Thyroid gland (tissue), 4 donors: ENCODE data around the gene CCDC188. TPM values are rescaled to one million over a fixed set of nuclear protein-coding genes. Genes with fewer than 3 reads are reported as not detected.

Experiments used
- DNase-seq, 2 donors: peaks; one replicate each; pipeline ENCODE4 v3.0.0-alpha.2; 2019
- H3K27ac ChIP-seq, 3 donors: fragments of 200-600 bp; sonication (generic); 1 replicate in 2 of 3; 2 replicates in 1 of 3; pipeline ENCODE4 v1.5.1; 2016 to 2019; ENCODE audit warnings: mild to moderate bottlenecking in 1 of 3, moderate library complexity in 1 of 3
- H3K27me3 ChIP-seq: fragments of 200-600 bp; sonication (generic); one replicate; pipeline ENCODE4 v1.5.1; 2019
- H3K36me3 ChIP-seq, 2 donors: fragments of 200-600 bp; sonication (generic); one replicate each; pipeline ENCODE4 v1.5.1; 2016 to 2019
- H3K4me1 ChIP-seq, 2 donors: fragments of 200-600 bp; sonication (generic); one replicate each; pipeline ENCODE4 v1.5.1; 2017 to 2019
- H3K4me3 ChIP-seq, 3 donors: fragments of 200-600 bp; sonication (generic); replicated peaks in 1 of 3; 1 replicate in 2 of 3; 2 replicates in 1 of 3; pipeline ENCODE4 v1.5.1; 2016; ENCODE audit warnings: mild to moderate bottlenecking in 1 of 3
- H3K9me3 ChIP-seq: fragments of 200-600 bp; sonication (generic); one replicate; pipeline ENCODE4 v1.5.1; 2017
- POLR2A ChIP-seq, 2 donors: fragments of 450-650 bp; IDR thresholded peaks; one replicate each; pipeline ENCODE4 v1.6.1; 2017; ENCODE audit warnings: antibody characterized with exemption in 2 of 2, mild to moderate bottlenecking in 2 of 2, moderate library complexity in 1 of 2
- WGBS, 2 donors: methylation state at CpG; one replicate each; pipeline ENCODE4 v1.1.5; 2017; 5-methylcytosine and 5-hydroxymethylcytosine counted together
- intact Hi-C: fragments of 100-400 bp; cut with DNase I; formaldehyde crosslinking; loops from one replicate; pipeline ENCODE4 v1.15.1; 2023
- total RNA-seq, 4 donors: library from RNA; depleted of rRNA; stranded (reverse); fragments of >200 nt; gene quantifications; one replicate each; pipeline ENCODE4 v1.2.3, GENCODE V29; 2016
- TF ChIP-seq, protein P1 (sequence below), 6 experiments: fragments of 200-600 bp in 3 of 6; fragments of 450-650 bp in 3 of 6; sonication (generic) in 3 of 6; IDR thresholded peaks; one replicate each; pipeline ENCODE4 v1.5.1; 2016 to 2019; ENCODE audit warnings: antibody characterized with exemption in 6 of 6, mild to moderate bottlenecking in 2 of 6, inconsistent platforms in 1 of 6, moderate library complexity in 1 of 6

Gene CCDC188
- total RNA-seq, 4 donors from 2014 or later: 0.39 to 2.1 TPM; not detected in 2

DNA sequence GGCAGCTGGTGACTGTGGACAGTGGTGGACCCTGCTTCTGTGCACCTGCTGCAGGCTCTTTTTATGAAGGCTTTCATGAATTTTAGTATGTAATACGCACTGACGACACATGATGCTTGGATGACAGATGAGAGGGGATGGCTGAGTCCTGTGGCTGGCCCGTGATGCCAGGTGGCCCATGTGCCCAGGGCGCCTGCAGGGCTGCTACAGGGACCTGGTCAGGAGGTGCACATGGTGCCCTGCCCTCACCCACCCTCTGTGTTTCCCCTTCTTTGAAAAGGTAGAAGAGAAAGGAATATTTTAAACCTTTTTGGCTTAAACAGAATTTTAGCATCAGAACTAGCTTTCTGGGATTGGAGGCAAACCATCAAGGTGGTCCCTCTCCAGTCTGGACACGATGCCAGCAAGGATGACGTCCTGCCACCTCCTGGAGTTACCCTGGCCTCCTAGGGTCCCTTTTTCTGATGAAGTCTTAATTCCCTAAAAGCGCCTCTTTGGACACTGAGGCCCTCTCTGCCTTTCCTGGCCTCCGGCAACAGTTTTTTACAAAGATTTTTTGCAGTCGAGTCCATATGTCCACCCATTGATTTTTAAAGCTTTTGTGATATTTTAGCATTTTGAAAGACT, 40.4 kb downstream of the CCDC188 start:
- no peak for TF ChIP-seq POLR2A (IDR thresholded peaks at IDR 0.05)
- TF ChIP-seq, protein P1, sequence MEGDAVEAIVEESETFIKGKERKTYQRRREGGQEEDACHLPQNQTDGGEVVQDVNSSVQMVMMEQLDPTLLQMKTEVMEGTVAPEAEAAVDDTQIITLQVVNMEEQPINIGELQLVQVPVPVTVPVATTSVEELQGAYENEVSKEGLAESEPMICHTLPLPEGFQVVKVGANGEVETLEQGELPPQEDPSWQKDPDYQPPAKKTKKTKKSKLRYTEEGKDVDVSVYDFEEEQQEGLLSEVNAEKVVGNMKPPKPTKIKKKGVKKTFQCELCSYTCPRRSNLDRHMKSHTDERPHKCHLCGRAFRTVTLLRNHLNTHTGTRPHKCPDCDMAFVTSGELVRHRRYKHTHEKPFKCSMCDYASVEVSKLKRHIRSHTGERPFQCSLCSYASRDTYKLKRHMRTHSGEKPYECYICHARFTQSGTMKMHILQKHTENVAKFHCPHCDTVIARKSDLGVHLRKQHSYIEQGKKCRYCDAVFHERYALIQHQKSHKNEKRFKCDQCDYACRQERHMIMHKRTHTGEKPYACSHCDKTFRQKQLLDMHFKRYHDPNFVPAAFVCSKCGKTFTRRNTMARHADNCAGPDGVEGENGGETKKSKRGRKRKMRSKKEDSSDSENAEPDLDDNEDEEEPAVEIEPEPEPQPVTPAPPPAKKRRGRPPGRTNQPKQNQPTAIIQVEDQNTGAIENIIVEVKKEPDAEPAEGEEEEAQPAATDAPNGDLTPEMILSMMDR (IDR thresholded peaks at IDR 0.05): no peak
- H3K4me1 ChIP-seq: peaks cover 2 to 5% of the 10 kb centered on the region in 2 donors
- no peak overlapping the region for H3K27ac ChIP-seq
- intact Hi-C loops: loop anchor here (10.0 kb wide), 1 partner anchor 86 kb away; the partner anchor contains the start of gene TANGO2
- DNase-seq: no peak
- H3K36me3 ChIP-seq: peaks cover 64 to 71% of the 10 kb centered on the region in 2 donors
- no peak overlapping the region for H3K4me3 ChIP-seq
- H3K9me3 ChIP-seq: no peaks in the 10 kb centered on the region
- 86 to 91% methylated on average over 9 of the region's 9 CpGs for WGBS, 2 donors
- H3K27me3 ChIP-seq: no peaks in the 10 kb centered on the region

DNA sequence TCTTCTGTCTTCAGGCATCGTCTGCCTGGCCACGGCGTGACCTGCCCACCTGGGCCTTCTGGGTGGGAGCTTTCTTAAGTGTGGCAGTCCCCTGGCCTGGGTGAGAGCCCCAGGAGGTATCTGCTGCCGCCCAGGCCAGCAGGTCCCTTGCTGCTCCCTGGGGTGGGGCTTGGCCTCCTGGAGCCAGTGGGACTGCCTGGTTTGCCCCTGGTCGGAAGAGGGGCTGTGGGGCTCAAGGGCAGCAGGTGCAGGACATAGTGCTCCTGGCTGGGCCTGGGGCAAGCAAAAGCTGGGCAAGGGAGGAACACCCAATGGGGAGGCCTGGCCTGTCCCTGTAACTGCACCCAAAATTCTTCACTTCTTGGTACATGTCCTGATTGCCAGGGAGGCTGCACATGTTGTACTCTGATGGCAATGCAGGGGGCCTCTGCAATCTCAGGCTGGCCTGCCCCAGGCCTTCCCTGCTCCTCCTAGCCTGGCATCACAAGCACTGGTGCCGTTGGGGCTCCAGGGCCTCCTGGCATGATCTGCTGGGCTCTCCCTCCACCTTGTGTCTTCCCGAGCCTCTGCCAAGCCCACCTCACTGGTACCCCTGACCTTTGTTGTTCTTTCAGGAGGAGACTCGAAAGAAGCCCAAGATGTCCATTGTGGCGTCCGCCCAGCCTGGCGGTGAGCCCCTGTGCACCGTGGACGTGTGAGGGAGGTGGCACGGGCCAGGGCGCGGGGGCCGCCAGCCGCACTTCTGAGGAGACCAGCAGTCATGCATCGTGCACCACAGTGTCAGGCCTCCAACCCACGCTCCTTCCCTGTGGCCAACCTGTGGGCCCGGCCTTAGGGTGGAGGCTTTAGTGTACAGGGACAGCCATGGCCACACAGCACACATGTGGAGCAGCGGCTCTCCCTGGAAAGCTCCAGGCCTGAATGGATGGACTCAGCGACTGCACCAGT, 41.2 kb downstream of the CCDC188 start:
- TF ChIP-seq, protein P1 (IDR thresholded peaks at IDR 0.05): no peak
- no peak for TF ChIP-seq POLR2A (IDR thresholded peaks at IDR 0.05)
- intact Hi-C loops: loop anchor here (10.0 kb wide), 1 partner anchor 85 kb away; the partner anchor contains the start of gene TANGO2
- WGBS, 2 donors: 92 to 95% methylated on average over 8 to 20 of the region's 23 CpGs

GRCh38 chr22:20108757-20109230, 42.1 kb downstream of the CCDC188 start:
- no peak for DNase-seq

More for the DNA sequence above, 41.2 kb downstream of the CCDC188 start:
- Histone ChIP-seq H3K4me1 (peaks cover 10 to 12% of the 10 kb centered on the region in 2 donors), H3K36me3 (peaks cover 62 to 68% of the 10 kb centered on the region in 2 donors), H3K4me3 (no peak overlapping the region), H3K9me3 (no peaks in the 10 kb centered on the region), H3K27ac (no peak overlapping the region), H3K27me3 (no peaks in the 10 kb centered on the region)
- DNase-seq: no peak

GRCh38 chr22:20107951-20108756, 42.7 kb downstream of the CCDC188 start:
- Histone ChIP-seq H3K27ac (no peak overlapping the region), H3K27me3 (no peaks in the 10 kb centered on the region), H3K4me3 (no peak overlapping the region), H3K4me1 (peaks cover 11 to 14% of the 10 kb centered on the region in 2 donors), H3K36me3 (peaks cover 56 to 58% of the 10 kb centered on the region in 2 donors), H3K9me3 (no peaks in the 10 kb centered on the region)
- WGBS, 2 donors: 89 to 91% methylated on average over 10 to 12 of the region's 13 CpGs
- no peak for DNase-seq
- intact Hi-C loops: no loop called here
- TF ChIP-seq POLR2A (IDR thresholded peaks at IDR 0.05): no peak
- TF ChIP-seq, protein P1 (IDR thresholded peaks at IDR 0.05): no peak

More at GRCh38 chr22:20108757-20109230, 42.1 kb downstream of the CCDC188 start:
- H3K36me3 ChIP-seq: peaks cover 56 to 63% of the 10 kb centered on the region in 2 donors
- no peak overlapping the region for H3K4me3 ChIP-seq
- intact Hi-C loops: no loop called here
- H3K4me1 ChIP-seq: peaks cover 11 to 14% of the 10 kb centered on the region in 2 donors
- no peaks in the 10 kb centered on the region for H3K9me3 ChIP-seq
- WGBS, 2 donors: 86 to 88% methylated on average over 9 to 12 of the region's 12 CpGs
- TF ChIP-seq, protein P1 (IDR thresholded peaks at IDR 0.05): no peak
- no peak for TF ChIP-seq POLR2A (IDR thresholded peaks at IDR 0.05)
- no peak overlapping the region for H3K27ac ChIP-seq
- no peaks in the 10 kb centered on the region for H3K27me3 ChIP-seq
